Endothelial cell of umbilical vein (primary cell): ENCODE data around the gene SPAG5. TPM values are rescaled to one million over a fixed set of nuclear protein-coding genes. Genes with fewer than 3 reads are reported as not detected.

Experiments used
- BruUV-seq: library from RNA; stranded (reverse); fragments of 400-500 nt; replicated peaks from 2 replicates; lab custom pipeline; 2021; lab: Mats Ljungman, UMichigan
- CTCF ChIA-PET: fragments of 300-600, 350-600 bp; sonication (Branson Sonifier 250); formaldehyde crosslinking; loops from one replicate; lab custom pipeline; 2021; ENCODE audit warnings: antibody characterized with exemption, inconsistent platforms; lab: Charles Lee
- POLR2A ChIA-PET: fragments of 300-600, 350-600 bp; sonication (Branson Sonifier 250); formaldehyde crosslinking; loops from one replicate; lab custom pipeline; 2021; ENCODE audit warnings: antibody characterized with exemption, inconsistent platforms; lab: Charles Lee
- DNase-seq: peaks from one replicate; pipeline ENCODE4 v3.0.0-alpha.2; 2011; ENCODE audit warnings: low read depth, low spot score
- FAIRE-seq: peaks from 2 replicates; lab custom pipeline; 2011; peaks lifted over from hg19 to GRCh38; lab: Jason Lieb, UNC
- H2AFZ ChIP-seq: 2 replicates; pipeline ENCODE4 v1.6.0; 2012; ENCODE audit warnings: low read depth, low read length, control low read depth, inconsistent platforms
- H3K27ac ChIP-seq: 2 replicates; pipeline ENCODE4 v1.5.1; 2011; ENCODE audit warnings: low read depth, mild to moderate bottlenecking, control low read depth, low read length, moderate library complexity; ENCODE audit not compliant: insufficient read depth
- H3K27me3 ChIP-seq, 2 experiments: 2 replicates each; pipeline versions ENCODE4 v1.6.0 to v1.6.1; 2011; ENCODE audit warnings: low read length in 2 of 2, mixed read lengths in 1 of 2; ENCODE audit not compliant: control insufficient read depth in 2 of 2, insufficient read depth in 2 of 2
- H3K36me3 ChIP-seq, 2 experiments: 2 replicates in 1 of 2; 3 replicates in 1 of 2; pipeline ENCODE4 v1.5.1; 2011; ENCODE audit warnings: low read length in 2 of 2, mild to moderate bottlenecking in 1 of 2, moderate library complexity in 1 of 2; ENCODE audit not compliant: control insufficient read depth in 2 of 2, insufficient read depth in 2 of 2; ENCODE audit errors: extremely low read depth in 1 of 2
- H3K4me1 ChIP-seq: 3 replicates; pipeline ENCODE4 v1.5.1; 2011; ENCODE audit warnings: mild to moderate bottlenecking, low read length; ENCODE audit not compliant: control insufficient read depth, insufficient read depth; ENCODE audit errors: extremely low read depth
- H3K4me2 ChIP-seq: 2 replicates; pipeline ENCODE4 v1.6.1; 2011; ENCODE audit warnings: low read length, control low read depth, mixed read lengths; ENCODE audit not compliant: insufficient read depth
- H3K4me3 ChIP-seq, 3 experiments: fragments of 200-600 bp in 1 of 3; sonication (generic), shearing (Covaris generic) in 1 of 3; replicated peaks in 1 of 3; 2 replicates each; pipeline ENCODE4 v1.5.1; 2011 to 2016; ENCODE audit warnings: control low read depth in 3 of 3, low read length in 3 of 3, mild to moderate bottlenecking in 2 of 3, inconsistent platforms in 1 of 3, low read depth in 1 of 3, moderate library complexity in 1 of 3; ENCODE audit not compliant: insufficient read depth in 1 of 3
- H3K79me2 ChIP-seq: 2 replicates; pipeline ENCODE4 v1.6.0; 2012; ENCODE audit warnings: low read length, inconsistent platforms; ENCODE audit not compliant: control insufficient read depth, insufficient read depth
- H3K9ac ChIP-seq: replicated peaks from 2 replicates; pipeline ENCODE3; 2011; ENCODE audit warnings: low read length, control low read depth; ENCODE audit not compliant: insufficient read depth; ENCODE audit errors: extremely low read depth
- H3K9me1 ChIP-seq: replicated peaks from 3 replicates; pipeline ENCODE4 v1.6.0; 2011; ENCODE audit warnings: mild to moderate bottlenecking, low read length; ENCODE audit not compliant: control insufficient read depth, insufficient read depth; ENCODE audit errors: extremely low read depth
- H3K9me3 ChIP-seq: replicated peaks from 2 replicates; pipeline ENCODE4 v1.5.1; 2012; ENCODE audit warnings: low read length, inconsistent platforms; ENCODE audit not compliant: control insufficient read depth, insufficient read depth
- H4K20me1 ChIP-seq: replicated peaks from 2 replicates; pipeline ENCODE3; 2011; ENCODE audit warnings: mild to moderate bottlenecking, low read length; ENCODE audit not compliant: control insufficient read depth, insufficient read depth; ENCODE audit errors: extremely low read depth
- CTCF ChIP-seq, 2 donors: IDR thresholded peaks; 1 replicate in 1 of 2; 2 replicates in 1 of 2; pipeline ENCODE4 v1.5.1; 2011; ENCODE audit warnings: low read length in 2 of 2, mild to moderate bottlenecking in 2 of 2, moderate library complexity in 2 of 2, control low read depth in 1 of 2, inconsistent platforms in 1 of 2, low read depth in 1 of 2; ENCODE audit not compliant: insufficient read depth in 1 of 2; ENCODE audit errors: extremely low read depth in 1 of 2
- EZH2 ChIP-seq: IDR thresholded peaks from 2 replicates; pipeline ENCODE4 v1.6.1; 2012; ENCODE audit warnings: borderline replicate concordance, low read depth, mild to moderate bottlenecking, moderate library complexity, low read length, inconsistent platforms; ENCODE audit not compliant: severe bottlenecking
- FOS ChIP-seq: IDR thresholded peaks from 2 replicates; pipeline ENCODE4 v1.6.1; 2011; ENCODE audit warnings: mild to moderate bottlenecking, low read length, moderate library complexity, borderline replicate concordance; ENCODE audit not compliant: insufficient read depth
- GATA2 ChIP-seq: IDR thresholded peaks from 2 replicates; pipeline ENCODE4 v1.7.0; 2011; ENCODE audit warnings: low read depth, mild to moderate bottlenecking, moderate library complexity, mixed read lengths, low read length; ENCODE audit not compliant: insufficient read length, insufficient read depth
- JUN ChIP-seq: IDR thresholded peaks from 2 replicates; pipeline ENCODE4 v1.6.1; 2011; ENCODE audit warnings: borderline replicate concordance, low read depth; ENCODE audit not compliant: insufficient read length, insufficient read depth
- MAX ChIP-seq: IDR thresholded peaks from 2 replicates; pipeline ENCODE4 v1.6.1; 2011; ENCODE audit not compliant: insufficient read depth, insufficient read length
- MYC ChIP-seq: IDR thresholded peaks from one replicate; pipeline ENCODE4 v1.6.1; 2011; ENCODE audit warnings: mild to moderate bottlenecking, low read depth, low read length
- POLR2A ChIP-seq: IDR thresholded peaks from 2 replicates; pipeline ENCODE4 v1.6.1; 2012; ENCODE audit warnings: low read depth, mild to moderate bottlenecking, control low read depth, low read length
- POLR2AphosphoS5 ChIP-seq: IDR thresholded peaks from 2 replicates; pipeline ENCODE4 v1.6.1; 2012; ENCODE audit warnings: low read depth, mild to moderate bottlenecking, control low read depth, low read length, moderate library complexity; ENCODE audit not compliant: insufficient read depth
- dilution Hi-C: fragments of 300-500 bp; cut with MboI; formaldehyde crosslinking; loops from one replicate; pipeline ENCODE4 v1.15.0; 2019; ENCODE audit warnings: low sequenced_read_pairs; ENCODE audit not compliant: extremely low pct_ligation_motif_present
- intact Hi-C: fragments of 100-400 bp; cut with micrococcal nuclease; formaldehyde crosslinking; loops from one replicate; pipeline ENCODE4 v1.10.0; 2022
- polyA plus RNA-seq, 4 experiments: library from polyadenylated mRNA; depleted of rRNA in 3 of 4; stranded (reverse) in 3 of 4; unstranded in 1 of 4; fragments of >200 nt; gene quantifications; 2 replicates each; pipeline versions ENCODE4 v1.2.1 to v1.2.3, GENCODE V29; 2011 to 2012; ENCODE audit warnings: missing spikeins in 1 of 4
- total RNA-seq: library from RNA; stranded (reverse); gene quantifications from 2 replicates; pipeline ENCODE4 v1.2.3, GENCODE V29; 2021

Gene SPAG5
- total and polyA plus RNA-seq, 2 donors (not counting 3 experiments of a cell fraction or from before 2014, with no cell fraction given) = 31.7 to 85.4 TPM

DNA sequence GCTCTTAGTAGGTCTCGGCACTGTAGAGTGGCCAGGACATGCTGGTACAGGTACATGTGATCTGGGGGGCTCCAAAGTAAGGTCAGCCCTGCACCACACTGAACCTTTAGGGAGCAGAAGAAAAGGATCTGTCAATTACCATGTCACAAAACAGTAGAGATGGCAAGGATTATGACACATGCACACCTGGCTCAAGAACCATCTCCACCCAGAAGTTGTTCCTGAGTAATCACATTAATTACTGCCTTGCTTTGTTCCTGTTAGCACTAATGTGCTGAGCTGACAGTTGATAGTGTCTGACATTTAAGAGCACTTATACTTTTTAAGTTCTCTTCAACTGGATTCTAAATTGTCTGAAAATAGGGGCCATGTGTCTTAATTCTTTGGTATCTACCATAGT lies 36.7 kb upstream of the SPAG5 start:
- H3K4me3 ChIP-seq = no peak overlapping the region
- peaks cover 23% of the 10 kb centered on the region for H3K79me2 ChIP-seq
- dilution Hi-C loops (no loop called here), intact Hi-C loops (no loop called here)
- peaks cover 55 to 68% of the 10 kb centered on the region in 2 experiments for H3K36me3 ChIP-seq
- H3K9ac ChIP-seq = no peak overlapping the region
- H3K4me2 ChIP-seq = no peak overlapping the region
- FAIRE-seq = no peak
- no peak overlapping the region for H3K27ac ChIP-seq
- no peak overlapping the region for H2AFZ ChIP-seq
- no peaks in the 10 kb centered on the region for H3K9me3 ChIP-seq
- no peaks in the 10 kb centered on the region for H3K4me1 ChIP-seq
- BruUV-seq = no TSS peak
- no peaks in the 10 kb centered on the region for H3K27me3 ChIP-seq
- ChIA-PET POLR2A (interaction anchor here (0.6 kb wide), 1 partner anchor 321 kb away, joined by 3 read pairs; no protein-coding TSS in a partner anchor), CTCF (interaction anchor here (1.0 to 1.6 kb wide), 2 partner anchors 12 to 75 kb away, joined by 3 to 5 read pairs; no protein-coding TSS in a partner anchor)
- no peak for TF ChIP-seq MAX
- TF ChIP-seq MYC = no peak
- TF ChIP-seq FOS = no peak
- TF ChIP-seq GATA2 = no peak
- no peak for TF ChIP-seq JUN
- no peak for TF ChIP-seq CTCF (IDR thresholded peaks at IDR 0.05; ENCODE audit: extremely low read depth in 1 of 2, insufficient read depth in 1 of 2, low read depth in 1 of 2, low read length in 2 of 2)
- TF ChIP-seq EZH2 = no peak
- no peak for TF ChIP-seq POLR2A
- no peak for TF ChIP-seq POLR2AphosphoS5
- H3K9me1 ChIP-seq = no peaks in the 10 kb centered on the region
- DNase-seq = no peak
- no peaks in the 10 kb centered on the region for H4K20me1 ChIP-seq
